ENCODE measurements around the gene SLC35F3. TPM values are rescaled to one million over a fixed set of nuclear protein-coding genes. Genes with fewer than 3 reads are reported as not detected.

Gene SLC35F3
- total and polyA plus RNA-seq, 2 donors from 2014 or later: 0.41 to 0.66 TPM

- no peak overlapping the region for H3K4me3 ChIP-seq (ENCODE audit: low read length in 3 of 3)
- intact Hi-C loops (cut with DNase I): no loop called here
- no peaks in the 10 kb centered on the region for H3K4me1 ChIP-seq (ENCODE audit: control insufficient read depth in 2 of 3, insufficient read depth in 2 of 3, low read depth in 1 of 3, low read length in 3 of 3)
- no peak overlapping the region for H3K27ac ChIP-seq (ENCODE audit: low read depth in 2 of 2, low read length in 2 of 2)
- no peak for FAIRE-seq
- H3K9ac ChIP-seq (ENCODE audit: low read length in 3 of 3): no peak overlapping the region
- DNase-seq: no peak
- TF ChIP-seq CTCF (IDR thresholded peaks at IDR 0.05; ENCODE audit: borderline replicate concordance, extremely low read depth, insufficient read depth): no peak
- no peaks in the 10 kb centered on the region for H3K27me3 ChIP-seq (ENCODE audit: control insufficient read depth, insufficient read depth, low read length)
- no peaks in the 10 kb centered on the region for H3K9me3 ChIP-seq (ENCODE audit: control insufficient read depth in 2 of 3, insufficient read depth in 1 of 3, low read length in 3 of 3)
- H3K36me3 ChIP-seq (ENCODE audit: control insufficient read depth in 2 of 3, insufficient read depth in 3 of 3, low read length in 3 of 3): no peaks in the 10 kb centered on the region
Observed at GRCh38 chr1:234139966-234140365, 235.5 kb downstream of the SLC35F3 start.

- TF ChIP-seq CTCF (IDR thresholded peaks at IDR 0.05; ENCODE audit: borderline replicate concordance, extremely low read depth, insufficient read depth): no peak
- H3K9me3 ChIP-seq (ENCODE audit: control insufficient read depth in 2 of 3, insufficient read depth in 1 of 3, low read length in 3 of 3): no peaks in the 10 kb centered on the region
- DNase-seq: no peak
- no peaks in the 10 kb centered on the region for H3K27me3 ChIP-seq (ENCODE audit: control insufficient read depth, insufficient read depth, low read length)
- no peak overlapping the region for H3K9ac ChIP-seq (ENCODE audit: low read length in 3 of 3)
- no peak for FAIRE-seq
- no peak overlapping the region for H3K4me3 ChIP-seq (ENCODE audit: low read length in 3 of 3)
- intact Hi-C loops (cut with DNase I): no loop called here
- H3K4me1 ChIP-seq (ENCODE audit: control insufficient read depth in 2 of 3, insufficient read depth in 2 of 3, low read depth in 1 of 3, low read length in 3 of 3): no peaks in the 10 kb centered on the region
- no peak overlapping the region for H3K27ac ChIP-seq (ENCODE audit: low read depth in 2 of 2, low read length in 2 of 2)
- no peaks in the 10 kb centered on the region for H3K36me3 ChIP-seq (ENCODE audit: control insufficient read depth in 2 of 3, insufficient read depth in 3 of 3, low read length in 3 of 3)
Observed at GRCh38 chr1:234140388-234140787, 235.9 kb downstream of the SLC35F3 start.

- no peaks in the 10 kb centered on the region for H3K27me3 ChIP-seq (ENCODE audit: control insufficient read depth, insufficient read depth, low read length)
- no peak overlapping the region for H3K27ac ChIP-seq (ENCODE audit: low read depth in 2 of 2, low read length in 2 of 2)
- H3K4me3 ChIP-seq (ENCODE audit: low read length in 3 of 3): no peak overlapping the region
- no peaks in the 10 kb centered on the region for H3K36me3 ChIP-seq (ENCODE audit: control insufficient read depth in 2 of 3, insufficient read depth in 3 of 3, low read length in 3 of 3)
- H3K4me1 ChIP-seq (ENCODE audit: control insufficient read depth in 2 of 3, insufficient read depth in 2 of 3, low read depth in 1 of 3, low read length in 3 of 3): no peaks in the 10 kb centered on the region
- FAIRE-seq (no peak), DNase-seq (no peak)
- no peak for TF ChIP-seq CTCF (IDR thresholded peaks at IDR 0.05; ENCODE audit: borderline replicate concordance, extremely low read depth, insufficient read depth)
- H3K9me3 ChIP-seq (ENCODE audit: control insufficient read depth in 2 of 3, insufficient read depth in 1 of 3, low read length in 3 of 3): no peaks in the 10 kb centered on the region
- no peak overlapping the region for H3K9ac ChIP-seq (ENCODE audit: low read length in 3 of 3)
- intact Hi-C loops (cut with DNase I): no loop called here
Observed at GRCh38 chr1:234141006-234141405, 236.5 kb downstream of the SLC35F3 start.

- H3K4me1 ChIP-seq (ENCODE audit: control insufficient read depth in 2 of 3, insufficient read depth in 2 of 3, low read depth in 1 of 3, low read length in 3 of 3): no peaks in the 10 kb centered on the region
- no peaks in the 10 kb centered on the region for H3K27me3 ChIP-seq (ENCODE audit: control insufficient read depth, insufficient read depth, low read length)
- H3K4me3 ChIP-seq (ENCODE audit: low read length in 3 of 3): no peak overlapping the region
- no peaks in the 10 kb centered on the region for H3K9me3 ChIP-seq (ENCODE audit: control insufficient read depth in 2 of 3, insufficient read depth in 1 of 3, low read length in 3 of 3)
- H3K27ac ChIP-seq (ENCODE audit: low read depth in 2 of 2, low read length in 2 of 2): no peak overlapping the region
- H3K36me3 ChIP-seq (ENCODE audit: control insufficient read depth in 2 of 3, insufficient read depth in 3 of 3, low read length in 3 of 3): no peaks in the 10 kb centered on the region
- intact Hi-C loops (cut with DNase I): no loop called here
- no peak for TF ChIP-seq CTCF (IDR thresholded peaks at IDR 0.05; ENCODE audit: borderline replicate concordance, extremely low read depth, insufficient read depth)
- DNase-seq: no peak
- no peak for FAIRE-seq
- no peak overlapping the region for H3K9ac ChIP-seq (ENCODE audit: low read length in 3 of 3)
Observed at GRCh38 chr1:234143681-234144080, 239.2 kb downstream of the SLC35F3 start.

Measured in kidney (tissue), 14 donors.